Stimulated activated CD4-positive, alpha-beta T cell treated with anti-CD3 and anti-CD28 coated beads, Interleukin-2, amount 100 ng/mL, for 24 hours (primary cell): ENCODE results near the gene METTL24.
"Not testable (repeated sequence)": the region's sequence is repeated elsewhere in the genome, so short reads cannot be mapped to it uniquely, and the experiment has no call there.

ENCODE experiments used
- DNase-seq, 2 donors: peaks; one replicate each; pipeline ENCODE4 v3.0.0-alpha.2; 2020

METTL24 gene

DNA sequence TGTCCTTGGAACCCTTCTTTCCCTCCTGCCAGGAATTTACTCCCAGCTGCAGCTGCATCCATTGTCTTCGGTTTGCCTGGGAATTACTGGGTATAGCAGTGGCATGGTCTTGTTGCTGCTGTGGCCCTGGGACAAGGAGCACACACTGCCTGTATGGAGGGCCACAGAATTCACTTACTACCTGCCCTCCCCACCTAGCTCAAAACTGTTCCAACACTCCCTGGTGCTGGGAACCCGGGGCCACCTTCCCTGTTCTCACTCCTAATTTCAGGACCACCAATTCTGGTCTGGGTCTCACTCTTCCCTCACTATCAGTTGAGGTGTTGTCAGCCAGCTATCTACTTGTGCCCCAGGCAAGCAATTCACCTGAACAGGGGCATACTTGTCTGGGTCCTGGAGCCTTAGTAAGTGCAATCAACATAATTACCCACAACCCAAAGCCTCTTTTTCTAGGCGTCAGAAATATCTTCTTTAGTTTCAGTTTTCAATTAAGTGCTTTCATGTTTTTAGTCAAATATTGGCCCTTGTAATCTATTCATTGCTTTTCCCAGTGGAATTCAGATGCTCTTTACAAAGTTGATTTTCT, 47.2 kb downstream of the METTL24 start:
- DNase-seq: no peak

DNA sequence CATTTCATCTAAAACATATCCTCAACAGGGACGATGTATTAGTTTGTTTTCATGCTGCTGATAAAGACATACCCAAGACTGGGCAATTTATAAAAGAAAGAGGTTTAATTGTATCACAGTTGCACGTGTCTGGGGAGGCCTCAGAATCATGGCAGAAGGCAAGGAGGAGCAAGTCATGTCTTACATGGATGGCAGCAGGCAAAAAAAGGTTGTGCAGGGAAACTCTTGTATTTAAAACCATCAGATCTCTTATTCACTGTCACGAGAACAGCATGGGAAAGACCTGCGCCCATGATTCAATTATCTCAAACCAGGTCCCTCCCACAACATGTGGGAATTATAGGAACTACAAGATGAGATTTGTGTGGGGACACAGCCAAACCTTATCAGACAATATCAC, 48.7 kb downstream of the METTL24 start:
- DNase-seq: not testable (repeated sequence)

DNA sequence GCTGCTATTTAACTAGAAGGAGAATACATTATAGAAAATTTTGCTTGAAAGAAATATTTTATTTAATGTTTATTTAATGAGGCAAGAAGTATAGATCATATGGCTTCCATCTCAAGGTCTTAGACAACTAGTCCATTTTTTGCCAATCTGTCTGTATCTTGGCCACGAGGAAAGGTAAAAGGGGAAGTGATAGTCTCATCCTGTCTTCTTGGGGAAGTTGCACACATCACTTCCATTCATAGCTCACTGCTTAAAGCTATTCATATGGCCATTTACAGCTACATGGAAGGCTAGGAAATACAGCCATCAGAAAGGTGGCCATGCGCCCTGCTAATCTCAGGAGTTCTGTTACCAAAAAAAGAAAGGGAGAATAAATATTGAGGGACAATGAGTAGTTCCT, 50.8 kb downstream of the METTL24 start:
- DNase-seq: no peak

DNA sequence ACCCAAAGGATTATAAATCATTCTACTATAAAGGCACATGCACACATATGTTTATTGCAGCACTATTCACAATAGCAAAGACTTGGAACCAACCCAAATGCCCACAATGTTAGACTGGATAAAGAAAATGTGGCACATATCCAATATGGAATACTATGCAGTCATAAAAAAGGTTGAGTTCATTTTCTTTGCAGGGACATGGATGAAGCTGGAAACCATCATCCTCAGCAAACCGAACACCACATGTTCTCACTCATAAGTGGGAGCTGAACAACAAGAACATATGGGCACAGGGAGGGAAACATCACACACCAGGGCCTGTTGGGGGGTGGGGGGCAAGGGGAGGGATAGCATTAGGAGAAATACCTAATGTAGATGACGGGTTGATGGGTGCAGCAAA, 52.3 kb downstream of the METTL24 start:
- not testable (repeated sequence) for DNase-seq

DNA sequence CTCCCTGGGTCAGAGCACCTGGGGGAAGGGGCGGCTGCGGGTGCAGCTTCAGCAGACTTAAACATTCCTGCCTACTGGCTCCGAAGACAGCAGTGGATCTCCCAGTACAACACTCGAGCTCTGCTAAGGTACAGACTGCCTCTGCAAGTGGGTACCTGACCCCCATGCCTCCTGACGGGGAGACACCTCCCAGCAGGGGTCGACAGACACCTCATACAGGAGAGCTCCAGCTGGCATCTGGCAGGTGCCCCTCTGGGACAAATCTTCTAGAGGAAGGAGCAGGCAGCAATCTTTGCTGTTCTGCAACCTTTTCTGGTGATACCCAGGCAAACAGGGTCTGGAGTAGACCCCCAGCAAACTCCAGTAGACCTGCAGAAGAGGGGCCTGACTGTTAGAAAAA, 54.5 kb downstream of the METTL24 start:
- not testable (repeated sequence) for DNase-seq

DNA sequence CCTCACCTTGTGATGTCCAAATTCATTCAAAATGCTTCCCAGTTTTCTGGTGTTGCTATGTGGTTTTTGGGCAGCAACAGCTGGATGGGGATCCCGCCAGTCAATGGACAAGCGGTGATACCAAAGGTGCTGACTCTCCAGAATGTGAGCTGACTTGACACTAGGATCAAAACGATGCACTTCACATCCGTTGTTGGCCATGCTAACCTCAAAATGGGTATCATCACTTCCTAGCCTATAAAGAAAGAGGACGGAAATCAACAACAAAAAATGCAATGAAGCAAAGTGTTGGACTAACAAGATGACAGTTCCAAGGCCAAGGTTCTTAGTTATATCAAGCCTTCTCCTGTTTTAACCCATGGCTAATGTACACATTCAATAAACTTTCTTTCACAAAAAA, 59.2 kb downstream of the METTL24 start:
- no peak for DNase-seq

DNA sequence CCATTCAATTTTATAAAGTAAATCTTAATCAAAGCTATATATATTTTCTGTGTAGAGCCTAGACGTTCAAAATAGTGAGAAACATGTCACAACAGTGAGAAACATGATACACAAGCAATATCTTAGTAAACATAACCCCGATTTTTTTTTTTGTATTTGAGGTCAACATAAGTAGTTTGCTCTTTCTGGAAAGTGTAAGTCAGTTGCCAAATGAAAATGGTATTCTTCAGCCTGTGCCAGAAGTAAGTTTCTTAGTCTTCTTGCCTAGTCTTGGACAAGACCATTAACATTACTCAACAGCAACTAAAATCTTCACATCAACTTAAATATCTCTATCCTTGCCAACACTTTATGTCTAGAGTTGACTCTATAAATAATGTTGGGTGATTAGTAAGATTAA, 59.7 kb downstream of the METTL24 start:
- no peak for DNase-seq

DNA sequence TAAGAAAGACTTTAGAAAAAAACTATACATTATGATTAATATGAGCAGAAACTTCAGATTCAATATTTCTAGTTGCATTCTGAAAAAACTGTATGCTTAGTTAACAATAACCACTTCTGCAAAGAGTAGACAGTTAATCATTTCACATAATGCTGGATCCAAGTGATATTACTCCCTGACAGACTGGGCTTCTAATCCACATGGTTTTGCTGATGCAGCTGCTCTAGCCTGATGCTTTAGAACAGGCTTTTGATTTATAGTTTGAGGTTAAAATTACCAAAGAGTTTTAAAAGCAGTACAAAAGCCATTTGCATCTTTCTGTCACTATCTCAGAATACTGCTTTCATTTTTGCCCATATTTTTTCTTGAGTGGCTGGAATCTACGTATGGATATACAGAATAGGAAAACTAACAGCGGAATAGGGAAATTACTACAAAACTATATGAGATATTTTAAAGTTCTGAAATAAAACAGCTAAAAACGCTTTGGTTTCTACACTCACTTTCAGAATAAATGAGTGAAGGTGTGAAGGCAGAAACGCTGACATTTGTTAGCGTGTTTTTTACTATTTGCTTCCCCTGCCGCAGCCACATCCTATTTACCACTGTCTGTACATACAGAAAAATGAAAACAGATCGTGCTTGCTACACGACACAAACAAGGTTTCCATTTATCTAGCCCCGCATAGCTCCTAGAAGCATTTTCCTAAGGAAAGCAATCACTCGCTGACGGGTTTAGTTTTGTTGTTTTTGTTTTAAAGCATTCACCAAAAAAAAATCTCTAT, 61.7 kb downstream of the METTL24 start:
- DNase-seq: no peak

DNA sequence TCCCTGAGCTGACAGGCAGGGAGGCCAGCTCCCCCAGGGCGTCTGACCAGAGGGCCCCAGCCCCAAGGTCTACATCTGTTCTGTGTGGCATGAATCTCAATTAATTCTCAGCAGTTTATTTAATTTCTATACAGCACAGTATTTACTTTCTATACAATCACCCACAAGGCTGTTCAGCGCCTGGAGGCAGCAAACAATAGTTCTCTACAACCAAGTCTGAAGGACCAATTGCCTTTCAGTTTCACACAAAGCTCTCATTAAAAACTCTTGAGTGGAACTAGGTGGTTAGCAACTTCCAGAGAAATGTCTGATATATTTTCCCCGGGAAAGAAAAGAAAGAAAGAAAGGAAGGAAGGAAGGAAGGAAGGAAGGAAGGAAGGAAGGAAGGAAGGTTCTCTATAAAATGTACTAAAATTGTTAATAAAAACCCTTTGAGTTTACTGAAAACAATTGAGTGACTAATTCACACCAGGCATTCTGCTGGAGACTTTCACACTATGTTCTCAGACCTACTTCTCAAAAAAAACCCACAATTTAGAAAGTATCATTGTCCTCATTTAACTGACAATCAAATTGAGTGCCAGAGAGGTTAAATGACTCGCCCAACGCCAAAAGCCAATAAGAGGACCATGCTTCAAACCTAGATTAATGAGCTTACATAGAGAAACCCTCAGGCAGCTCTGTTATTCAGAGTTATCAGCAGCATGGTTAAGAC, 62.5 kb downstream of the METTL24 start:
- no peak for DNase-seq

DNA sequence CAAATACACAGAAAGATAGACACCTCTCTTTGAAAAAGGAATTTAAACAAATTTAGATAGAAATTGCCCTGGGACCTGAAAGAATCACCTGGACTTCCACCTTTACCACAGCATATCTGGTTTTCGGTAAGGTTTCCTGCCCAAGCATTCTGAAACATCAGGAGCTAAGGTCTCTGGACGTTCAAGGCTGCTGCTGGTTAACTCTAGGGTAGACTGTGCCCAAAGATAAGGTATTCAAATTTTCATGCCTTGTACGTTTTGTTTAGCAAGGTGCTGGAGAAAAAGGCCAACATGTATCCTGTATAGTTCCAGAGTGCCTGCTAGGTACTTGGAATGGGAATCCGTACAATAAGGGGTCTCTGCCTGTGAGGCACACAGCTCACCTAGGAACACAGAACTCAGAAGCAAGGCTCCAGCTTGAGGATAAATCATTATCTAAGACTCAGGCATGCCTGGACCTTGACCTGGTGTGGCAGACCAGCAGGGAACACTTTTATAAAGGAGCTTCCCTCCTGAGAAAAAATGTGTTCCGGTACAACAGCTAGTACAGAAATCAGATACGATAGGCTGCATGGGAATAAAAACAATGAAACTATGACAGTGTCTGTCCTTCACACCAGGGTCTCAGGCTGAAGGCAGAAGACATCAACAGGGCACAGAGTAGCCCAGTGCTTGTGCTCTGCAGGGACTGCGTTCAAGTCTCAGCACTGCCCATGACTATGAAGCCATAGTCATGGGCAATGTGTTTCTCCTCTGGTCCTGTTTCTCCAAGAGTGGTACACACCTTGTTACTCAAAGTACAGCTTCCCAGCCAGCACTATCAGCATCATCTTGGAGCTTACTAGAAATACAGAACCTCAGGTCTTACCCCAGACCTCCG, 70.4 kb downstream of the METTL24 start:
- no peak for DNase-seq

DNA sequence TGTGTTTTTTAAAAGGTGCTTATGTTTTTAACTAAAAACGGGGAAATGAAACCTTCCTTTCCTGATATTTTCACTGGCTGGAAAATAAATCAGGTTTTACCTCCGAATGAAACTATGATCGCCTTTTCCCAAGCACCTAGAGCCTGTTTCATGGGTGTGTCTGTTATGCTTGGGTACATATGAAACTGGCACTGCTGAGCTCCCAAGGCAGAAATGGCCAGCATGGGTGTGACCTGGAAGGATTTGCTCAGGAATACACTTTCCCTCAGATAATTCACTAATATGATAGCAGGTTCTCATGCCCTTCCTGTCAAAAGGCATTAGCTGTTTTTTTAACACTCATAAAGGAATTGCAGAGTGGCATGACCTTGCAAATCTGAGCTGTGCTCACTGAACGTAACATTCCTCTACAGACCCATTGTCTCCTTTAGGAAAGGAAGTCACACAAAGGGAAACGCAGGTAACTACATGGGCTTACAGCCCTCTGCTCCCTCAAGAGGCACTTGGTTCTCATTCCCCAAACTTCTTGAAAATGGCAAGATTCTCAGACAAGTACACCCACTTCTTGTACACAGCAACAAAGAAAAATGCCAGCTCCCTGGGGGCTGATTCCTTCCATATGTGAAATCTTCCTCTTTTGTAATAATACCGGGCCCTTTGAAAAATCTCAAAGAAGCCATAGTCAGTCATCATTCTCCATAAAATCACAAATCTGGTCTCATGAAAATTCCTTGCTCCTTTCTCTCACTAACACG, 72.7 kb downstream of the METTL24 start:
- DNase-seq: no peak

DNA sequence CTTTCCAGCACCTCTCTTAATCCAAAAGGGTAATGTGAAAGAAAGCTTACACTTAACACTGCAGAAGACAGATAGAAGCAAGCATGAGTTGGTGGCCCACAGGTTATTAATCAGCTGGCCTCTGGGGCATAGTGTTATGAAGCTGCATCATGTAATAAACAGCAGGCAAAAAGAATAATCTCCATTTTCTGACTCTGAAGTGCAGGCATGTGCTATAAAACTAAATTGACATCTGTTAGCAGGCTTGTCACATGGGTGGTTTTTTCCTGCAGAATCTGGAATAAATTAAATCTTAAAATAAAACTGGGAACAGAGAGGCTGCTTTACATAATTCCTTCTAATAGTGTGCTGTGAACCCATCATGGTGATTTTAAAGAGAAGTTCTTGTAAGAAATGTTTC, 73.3 kb downstream of the METTL24 start:
- no peak for DNase-seq

DNA sequence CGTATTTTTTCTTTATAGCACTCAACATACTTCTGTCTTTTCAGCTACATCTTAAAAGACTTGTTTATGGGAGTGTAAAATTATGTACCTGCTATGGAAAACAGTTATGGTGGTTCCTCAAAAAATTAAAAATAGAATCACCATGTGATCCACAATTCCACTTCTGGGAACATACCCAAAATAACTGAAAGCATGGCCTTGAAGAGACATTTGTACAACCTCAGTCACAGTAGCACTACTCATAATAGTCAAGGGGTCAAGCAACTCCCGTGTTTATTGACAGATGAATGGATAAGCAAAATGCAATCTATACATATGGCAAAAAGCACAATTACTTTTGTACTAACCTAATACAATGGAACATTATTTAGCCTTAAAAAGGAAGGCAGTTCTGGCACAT, 74.5 kb downstream of the METTL24 start:
- DNase-seq: no peak

DNA sequence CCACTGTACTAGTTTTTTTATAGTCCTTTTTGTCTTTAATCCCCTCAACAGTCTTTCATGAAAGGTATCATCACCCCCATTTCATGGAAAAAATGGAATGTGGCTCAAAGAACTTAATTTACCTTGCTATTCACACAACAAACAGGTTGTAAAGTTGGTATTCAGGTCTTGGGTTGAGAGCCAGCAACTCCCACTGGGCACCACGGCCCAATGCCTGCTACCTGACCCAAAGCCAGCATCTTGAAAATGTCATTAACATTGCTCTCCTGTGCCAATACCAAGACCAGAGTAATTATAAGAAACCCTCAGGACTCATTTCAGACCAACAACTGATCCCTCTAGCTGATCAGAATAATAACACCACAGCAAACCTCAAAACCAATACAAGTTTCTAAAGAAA, 75.7 kb downstream of the METTL24 start:
- no peak for DNase-seq

DNA sequence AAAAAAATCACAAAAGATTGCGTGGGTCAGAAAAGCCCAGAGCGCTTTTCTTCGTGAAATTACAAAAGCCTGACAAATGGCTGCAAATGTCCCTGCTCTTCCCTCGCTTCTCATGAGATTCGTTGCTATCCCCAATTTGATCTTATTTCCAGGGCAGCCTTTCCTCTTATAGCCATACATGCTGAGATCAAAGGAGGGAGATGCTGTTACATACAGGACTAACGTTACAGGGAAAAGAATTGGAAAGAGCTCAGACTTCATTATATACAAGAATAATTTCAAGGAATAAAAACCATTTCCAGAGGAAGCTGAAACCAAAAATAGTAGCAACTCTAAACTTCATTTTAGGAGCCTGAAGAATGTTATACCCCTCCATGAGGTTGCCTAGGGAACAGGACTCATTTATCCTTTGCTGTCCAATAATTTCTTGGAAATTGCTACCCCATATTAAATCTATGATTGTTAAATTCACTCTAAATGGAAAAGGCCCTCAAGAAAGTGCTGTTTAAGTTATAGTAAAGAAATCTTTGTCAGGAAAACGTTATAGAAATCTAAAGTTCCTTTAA, 81.0 kb downstream of the METTL24 start:
- DNase-seq: no peak

DNA sequence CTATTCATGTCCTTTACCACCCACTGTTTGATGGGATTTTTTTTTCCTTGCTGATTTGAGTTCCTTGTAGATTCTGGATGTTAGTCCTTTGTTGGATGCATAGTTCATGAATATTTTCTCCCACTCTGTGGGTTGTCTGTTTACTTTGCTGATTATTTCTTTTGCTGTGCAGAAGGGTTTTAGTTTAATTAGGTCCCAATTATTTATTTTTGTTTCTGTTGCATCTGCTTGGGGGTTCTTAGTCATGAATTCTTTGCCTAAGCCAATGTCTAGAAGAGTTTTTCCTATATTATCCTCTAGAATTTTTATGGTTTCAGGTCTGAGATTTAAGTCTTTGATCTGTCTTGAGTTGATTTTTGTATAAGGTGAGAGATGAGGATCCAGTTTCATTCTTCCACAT, 85.4 kb downstream of the METTL24 start:
- not testable (repeated sequence) for DNase-seq

DNA sequence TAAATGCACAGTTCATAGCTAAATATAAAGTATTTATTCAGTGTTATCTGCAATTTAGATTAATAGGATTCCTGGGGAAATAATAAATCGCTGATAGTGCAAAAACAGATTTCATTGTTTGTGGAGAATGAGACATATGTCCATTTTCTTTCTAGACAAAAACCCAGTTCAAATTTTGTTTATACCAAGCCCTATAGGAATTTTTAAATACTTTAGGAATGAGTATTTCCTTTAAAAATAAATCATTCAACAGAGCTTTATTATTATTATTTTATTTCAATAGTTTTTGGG, 86.5 kb downstream of the METTL24 start:
- DNase-seq: no peak

DNA sequence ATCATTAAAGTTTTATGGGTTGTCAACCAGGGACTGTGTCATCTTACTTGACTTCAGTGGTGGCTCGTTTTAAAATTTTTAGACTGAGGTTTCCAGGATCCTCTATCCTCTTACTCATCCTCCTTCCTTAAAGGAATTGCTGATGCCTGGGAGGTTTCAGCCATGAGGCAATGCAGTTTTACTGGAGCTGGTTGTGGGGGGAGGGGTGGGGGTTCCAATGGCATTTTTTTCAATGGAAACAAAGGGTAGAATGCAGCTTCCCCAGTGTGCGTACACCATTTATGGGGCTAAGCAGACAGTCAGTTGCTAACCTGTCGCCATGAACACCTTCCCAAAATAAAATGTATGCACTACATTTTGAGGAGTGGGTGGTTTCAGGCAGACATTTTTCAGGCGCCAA, 88.0 kb downstream of the METTL24 start:
- DNase-seq: no peak

DNA sequence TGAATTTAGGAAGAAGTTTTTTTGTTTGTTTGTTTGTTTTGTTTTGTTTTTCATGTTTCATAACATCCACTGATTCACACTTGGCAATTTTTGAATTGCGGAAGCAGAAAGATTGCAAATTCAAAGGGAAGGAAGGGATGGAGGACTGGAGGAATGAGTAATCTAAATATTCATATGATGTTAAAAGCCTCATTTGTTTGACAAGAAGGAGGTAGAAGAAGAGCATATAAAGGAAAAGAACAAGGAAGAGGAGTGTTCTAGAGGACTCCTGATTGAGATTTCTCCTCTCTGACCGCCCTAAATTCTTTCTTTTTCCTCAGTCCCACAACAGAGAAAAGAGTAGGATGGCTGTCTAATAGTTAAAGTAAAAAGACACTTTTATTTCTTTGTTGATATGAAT, 88.5 kb downstream of the METTL24 start:
- no peak for DNase-seq

DNA sequence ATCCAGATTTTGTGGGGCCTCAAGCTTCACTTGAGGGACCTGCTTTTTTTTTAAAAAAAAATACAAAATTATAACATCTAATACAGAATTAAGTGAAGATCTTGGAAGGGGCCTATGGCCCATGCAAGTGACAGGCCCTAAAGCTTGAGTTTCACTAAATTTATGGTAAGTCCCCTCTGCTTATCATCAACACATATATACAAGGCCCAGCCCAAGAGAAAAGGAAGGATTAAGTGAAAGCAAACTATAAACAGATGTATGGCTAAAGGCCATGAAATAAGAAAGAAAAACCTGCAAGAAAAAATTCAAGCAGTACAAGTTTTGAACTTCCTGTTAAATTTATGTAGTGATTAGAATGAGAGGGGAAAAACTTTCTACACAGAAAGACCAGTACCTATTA, 91.2 kb downstream of the METTL24 start:
- DNase-seq: no peak

DNA sequence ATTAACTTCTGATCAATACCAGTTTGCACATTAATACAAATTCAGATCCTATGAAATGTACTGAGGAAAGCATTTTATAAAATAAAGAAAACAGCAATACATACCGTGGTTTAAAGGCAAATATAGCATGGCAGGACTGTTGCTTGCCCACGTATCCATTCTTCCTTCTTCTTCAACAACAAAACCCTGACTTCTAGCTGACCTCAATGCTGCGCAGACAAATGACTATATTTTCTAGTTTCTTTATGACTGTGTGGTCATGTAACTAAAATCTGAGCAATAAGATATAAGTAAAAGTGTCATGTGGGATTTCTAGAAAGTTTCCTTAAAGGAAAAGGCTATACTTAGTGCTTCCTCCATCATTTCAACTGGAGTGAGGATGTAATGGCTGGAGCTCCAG, 92.9 kb downstream of the METTL24 start:
- no peak for DNase-seq

DNA sequence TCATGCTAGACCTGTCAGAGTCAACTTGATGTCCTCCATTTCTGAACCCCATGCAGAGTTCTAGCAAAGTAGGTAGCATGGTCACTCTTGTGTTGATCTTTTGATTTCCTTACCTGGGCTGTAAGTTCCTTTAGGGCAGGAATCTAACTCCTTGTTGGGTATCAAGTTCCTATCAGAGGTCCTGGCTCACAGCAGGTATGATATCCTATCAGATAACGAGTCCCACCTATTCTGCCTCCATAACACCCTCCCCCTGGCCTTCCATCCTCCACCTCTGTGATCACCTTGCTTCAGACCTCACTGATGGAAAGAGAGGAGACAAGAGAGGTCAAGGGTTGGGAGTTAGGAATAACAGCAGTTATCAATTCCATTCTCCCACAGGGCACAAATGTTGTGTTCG, 101.8 kb downstream of the METTL24 start:
- no peak for DNase-seq
